H9 (cell line): Measurements from ENCODE around the gene AWAT2. TPM values are rescaled to one million over a fixed set of nuclear protein-coding genes. Genes with fewer than 3 reads are reported as not detected.

Experiments
- DNase-seq: peaks from one replicate; pipeline ENCODE4 v3.0.0-alpha.2; 2017
- H2AFZ ChIP-seq: one replicate; pipeline ENCODE4 v1.6.1; 2013; ENCODE audit warnings: mild to moderate bottlenecking, low read length, control low read depth, moderate library complexity
- H2AK5ac ChIP-seq: 2 replicates; pipeline ENCODE4 v1.6.1; 2013; ENCODE audit warnings: low read length, control low read depth, mixed read lengths; ENCODE audit not compliant: insufficient read length
- H2BK120ac ChIP-seq: one replicate; pipeline ENCODE4 v1.6.1; 2013; ENCODE audit warnings: low read depth, mild to moderate bottlenecking, low read length, control low read depth, inconsistent platforms; ENCODE audit not compliant: poor library complexity, severe bottlenecking
- H2BK12ac ChIP-seq: 2 replicates; pipeline ENCODE4 v1.6.1; 2013; ENCODE audit warnings: low read length, control low read depth, mixed read lengths, low read depth; ENCODE audit not compliant: insufficient read length
- H2BK15ac ChIP-seq: 2 replicates; pipeline ENCODE4 v1.6.1; 2013; ENCODE audit warnings: low read depth, low read length, control low read depth
- H2BK20ac ChIP-seq: one replicate; pipeline ENCODE4 v1.6.1; 2013; ENCODE audit warnings: low read depth, mild to moderate bottlenecking, low read length, control low read depth, inconsistent platforms; ENCODE audit not compliant: poor library complexity, severe bottlenecking
- H2BK5ac ChIP-seq: 2 replicates; pipeline ENCODE4 v1.6.1; 2013; ENCODE audit warnings: low read length, control low read depth, mixed read lengths; ENCODE audit not compliant: insufficient read length
- H3K14ac ChIP-seq: 2 replicates; pipeline ENCODE4 v1.6.1; 2013; ENCODE audit warnings: low read length, control low read depth; ENCODE audit not compliant: insufficient read depth
- H3K18ac ChIP-seq: 2 replicates; pipeline ENCODE4 v1.6.1; 2013; ENCODE audit warnings: low read depth, mild to moderate bottlenecking, mixed read lengths, low read length, control low read depth; ENCODE audit not compliant: insufficient read length
- H3K23ac ChIP-seq: 2 replicates; pipeline ENCODE4 v1.6.1; 2013; ENCODE audit warnings: low read length, control low read depth, mixed read lengths, low read depth; ENCODE audit not compliant: insufficient read length
- H3K23me2 ChIP-seq: 2 replicates; pipeline ENCODE4 v1.6.1; 2013; ENCODE audit warnings: low read depth, mild to moderate bottlenecking, mixed read lengths, low read length, control low read depth; ENCODE audit not compliant: insufficient read length, poor library complexity, severe bottlenecking
- H3K27ac ChIP-seq: 2 replicates; pipeline ENCODE4 v1.5.1; 2013; ENCODE audit warnings: low read length, control low read depth, mixed read lengths, low read depth; ENCODE audit not compliant: insufficient read length
- H3K27me3 ChIP-seq: 2 replicates; pipeline ENCODE4 v1.6.1; 2013; ENCODE audit warnings: low read length, control low read depth, inconsistent platforms; ENCODE audit not compliant: insufficient read depth
- H3K4ac ChIP-seq: 2 replicates; pipeline ENCODE4 v1.6.1; 2013; ENCODE audit warnings: low read depth, mild to moderate bottlenecking, control low read depth, inconsistent platforms, low read length, moderate library complexity
- H3K4me1 ChIP-seq: 2 replicates; pipeline ENCODE4 v1.6.1; 2013; ENCODE audit warnings: low read length, control low read depth, inconsistent platforms; ENCODE audit not compliant: insufficient read depth
- H3K4me2 ChIP-seq: 2 replicates; pipeline ENCODE4 v1.6.1; 2013; ENCODE audit warnings: low read length, control low read depth, mixed read lengths; ENCODE audit not compliant: insufficient read length, insufficient read depth
- H3K56ac ChIP-seq: 2 replicates; pipeline ENCODE4 v1.6.1; 2013; ENCODE audit warnings: low read depth, mild to moderate bottlenecking, mixed read lengths, low read length, control low read depth; ENCODE audit not compliant: insufficient read length
- H3K79me1 ChIP-seq: 2 replicates; pipeline ENCODE4 v1.6.1; 2013; ENCODE audit warnings: low read depth, mild to moderate bottlenecking, moderate library complexity, low read length, control low read depth, inconsistent platforms; ENCODE audit not compliant: insufficient read depth, poor library complexity, severe bottlenecking
- H3K79me2 ChIP-seq: 2 replicates; pipeline ENCODE4 v1.6.1; 2013; ENCODE audit warnings: low read length, control low read depth, inconsistent platforms; ENCODE audit not compliant: insufficient read depth
- H3K9ac ChIP-seq: 2 replicates; pipeline ENCODE4 v1.6.1; 2013; ENCODE audit warnings: low read length, control low read depth, mixed read lengths; ENCODE audit not compliant: insufficient read length; ENCODE audit errors: extremely low read depth
- H3K9me3 ChIP-seq: one replicate; pipeline ENCODE4 v1.6.1; 2013; ENCODE audit warnings: low read depth, low read length, inconsistent platforms; ENCODE audit not compliant: control insufficient read depth
- H3T11ph ChIP-seq: one replicate; pipeline ENCODE4 v1.6.1; 2013; ENCODE audit warnings: mild to moderate bottlenecking, low read length, control low read depth, inconsistent platforms
- H4K20me1 ChIP-seq: one replicate; pipeline ENCODE4 v1.6.1; 2013; ENCODE audit not compliant: control insufficient read depth, insufficient read length, insufficient read depth
- H4K5ac ChIP-seq: 2 replicates; pipeline ENCODE4 v1.6.1; 2013; ENCODE audit warnings: low read depth, mild to moderate bottlenecking, mixed read lengths, low read length, control low read depth; ENCODE audit not compliant: insufficient read length
- H4K8ac ChIP-seq: replicated peaks from 2 replicates; pipeline ENCODE4 v1.6.1; 2013; ENCODE audit warnings: low read length, control low read depth, mixed read lengths, low read depth; ENCODE audit not compliant: insufficient read length
- H4K91ac ChIP-seq: 2 replicates; pipeline ENCODE4 v1.6.1; 2013; ENCODE audit warnings: low read depth, mild to moderate bottlenecking, moderate library complexity, mixed read lengths, low read length, control low read depth; ENCODE audit not compliant: insufficient read length
- H3K27ac Mint-ChIP-seq, 3 experiments: 2 replicates in 2 of 3; 3 replicates in 1 of 3; pipeline ENCODE4 v1.8.0; 2020 to 2021; ENCODE audit warnings: mixed read lengths in 3 of 3, mild to moderate bottlenecking in 1 of 3, moderate library complexity in 1 of 3
- H3K27me3 Mint-ChIP-seq: 2 replicates; pipeline ENCODE4 v1.8.0; 2021; ENCODE audit warnings: low read depth, mild to moderate bottlenecking, moderate library complexity, mixed read lengths
- H3K36me3 Mint-ChIP-seq, 3 experiments: 2 replicates in 2 of 3; 3 replicates in 1 of 3; pipeline ENCODE4 v1.8.0; 2020 to 2021; ENCODE audit warnings: low read depth in 3 of 3, mixed read lengths in 3 of 3; ENCODE audit not compliant: insufficient read depth in 1 of 3
- H3K4me1 Mint-ChIP-seq, 2 experiments: 2 replicates each; pipeline ENCODE4 v1.8.0; 2020; ENCODE audit warnings: mixed read lengths in 2 of 2
- H3K4me3 Mint-ChIP-seq, 2 experiments: 2 replicates in 1 of 2; 3 replicates in 1 of 2; pipeline ENCODE4 v1.8.0; 2020 to 2021; ENCODE audit warnings: mild to moderate bottlenecking in 2 of 2, mixed read lengths in 2 of 2, moderate library complexity in 1 of 2
- H3K9me3 Mint-ChIP-seq, 2 experiments: 2 replicates in 1 of 2; 3 replicates in 1 of 2; pipeline ENCODE4 v1.8.0; 2020; ENCODE audit warnings: mild to moderate bottlenecking in 2 of 2, mixed read lengths in 2 of 2, moderate library complexity in 1 of 2
- CTCF ChIP-seq: fragments of 200-600 bp; sonication (generic); conservative IDR thresholded peaks from 3 replicates; pipeline ENCODE4 v1.8.0; 2021; ENCODE audit warnings: antibody characterized with exemption, mild to moderate bottlenecking
- WGBS: extraction: QIAGEN DNeasy Blood & Tissue Kit; methylation state at CpG from one replicate; pipeline ENCODE4 v1.1.7; 2013; ENCODE audit warnings: missing lambda C conversion rate, low lambda C conversion rate, mixed read lengths; ENCODE audit not compliant: insufficient read length; ENCODE audit errors: extremely low coverage; 5-methylcytosine and 5-hydroxymethylcytosine counted together
- total RNA-seq: library from RNA; stranded (reverse); gene quantifications from 2 replicates; pipeline ENCODE4 v1.2.1, GENCODE V29; 2021

Gene AWAT2
- total RNA-seq, 1 experiment from 2014 or later, result not detected

- peaks cover 43% of the 10 kb centered on the region for H3K9me3 ChIP-seq
- Mint-ChIP-seq H3K36me3 (no peaks in the 10 kb centered on the region; a peak in 2 of 7 replicates), H3K9me3 (peaks cover 63 to 64% of the 10 kb centered on the region in 2 experiments), H3K27ac (0 out of 7 replicates have a peak overlapping the region, but pooled peaks of 1 of the 3 experiments have one; percentile 44), H3K27me3 (peaks cover 8% of the 10 kb centered on the region), H3K4me1 (peaks cover 12 to 24% of the 10 kb centered on the region in 2 experiments), H3K4me3 (no peak overlapping the region)
- no peak overlapping the region for H2BK15ac ChIP-seq
- no peak overlapping the region for H4K8ac ChIP-seq
- H2BK12ac ChIP-seq, result no peak overlapping the region
- H2BK120ac ChIP-seq, result no peak overlapping the region
- no peak overlapping the region for H4K91ac ChIP-seq
- H2BK5ac ChIP-seq, result no peak overlapping the region
- H3K14ac ChIP-seq, result no peak overlapping the region
- H3K23me2 ChIP-seq, result no peaks in the 10 kb centered on the region
- H4K5ac ChIP-seq, result no peak overlapping the region
- no peak overlapping the region for H3K27ac ChIP-seq
- H3K79me1 ChIP-seq, result no peaks in the 10 kb centered on the region
- no peak overlapping the region for H3K9ac ChIP-seq
- TF ChIP-seq CTCF, result no peak
- no peak overlapping the region for H2AFZ ChIP-seq
- no peak overlapping the region for H3K23ac ChIP-seq
- no peaks in the 10 kb centered on the region for H3K4me1 ChIP-seq
- no peak overlapping the region for H3K18ac ChIP-seq
- no peaks in the 10 kb centered on the region for H4K20me1 ChIP-seq
- no peaks in the 10 kb centered on the region for H3K79me2 ChIP-seq
- H3T11ph ChIP-seq, result no peak overlapping the region
- no CpG with 5 or more reads among the region's 5 CpGs for whole genome bisulfite sequencing
- no peak overlapping the region for H3K4ac ChIP-seq
- H2AK5ac ChIP-seq, result no peak overlapping the region
- H3K4me2 ChIP-seq, result no peak overlapping the region
- no peak overlapping the region for H2BK20ac ChIP-seq
- no peaks in the 10 kb centered on the region for H3K27me3 ChIP-seq
- DNase-seq, result no peak
- no peak overlapping the region for H3K56ac ChIP-seq
Observed at GRCh38 chrX:70084592-70085240, 35.0 kb upstream of the AWAT2 start.
